SK-MEL-5 (cell line): Measurements from ENCODE around the gene MYO5A. TPM values are rescaled to one million over a fixed set of nuclear protein-coding genes. Genes with fewer than 3 reads are reported as not detected.
"Not testable (repeated sequence)": the region's sequence is repeated elsewhere in the genome, so short reads cannot be mapped to it uniquely, and the experiment has no call there.

Experiments used
- DNase-seq: peaks from one replicate; pipeline ENCODE4 v3.0.0-alpha.2; 2016; ENCODE audit warnings: low read depth, low spot score
- in situ Hi-C: cut with HindIII; loops from 2 replicates; pipeline ENCODE4 v1.10.0; 2016; ENCODE audit warnings: low sequenced_read_pairs, high pct_unique_total_duplicates, low pct_unique_long_range_greater_than_20kb
- polyA plus RNA-seq, 2 experiments: library from polyadenylated mRNA; depleted of rRNA; stranded (reverse); fragments of >200 nt; gene quantifications; 2 replicates each; pipeline ENCODE4 v1.2.3, GENCODE V29; 2015
- total RNA-seq: library from RNA; depleted of rRNA; stranded (reverse); fragments of >200 nt; shearing (Covaris generic); gene quantifications from 2 replicates; pipeline ENCODE4 v1.2.3, GENCODE V29; 2014; rRNA removed

The MYO5A gene
- 103 and 112 TPM in 2 replicates for total RNA-seq
- polyA plus RNA-seq (2015; cell fraction: cytosol; rRNA removed): 38.8 and 65.6 TPM in 2 replicates
- 27.2 and 27.4 TPM in 2 replicates for polyA plus RNA-seq (2015; cell fraction: nucleus; rRNA removed)

GRCh38 chr15:52528564-52529340 is at the start of gene MYO5A:
MYO5A (minus strand) TSS chr15:52528880; CDS start chr15:52528806, 74 bp downstream.
- peak; percentile 77 for DNase-seq
- in situ Hi-C loops: no loop called here

DNA sequence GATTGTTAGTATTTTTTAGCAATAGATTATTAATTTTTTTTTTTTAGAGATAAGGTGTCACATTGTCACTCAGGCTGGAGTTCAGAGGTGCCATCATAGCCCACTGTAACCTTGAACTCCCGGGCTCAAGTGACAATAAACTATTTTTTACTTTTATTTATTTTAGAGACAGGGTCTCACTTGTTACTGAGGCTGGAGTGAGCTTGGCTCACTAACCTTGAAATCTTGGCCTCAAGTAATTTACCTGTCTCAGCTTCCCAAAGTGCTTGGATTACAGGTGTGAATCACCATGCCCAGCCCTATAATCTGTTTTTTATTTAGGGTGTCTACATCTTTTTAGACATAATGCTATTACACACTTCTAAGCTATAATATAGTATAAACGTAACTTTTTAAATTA is 48.0 kb upstream of the MYO5A start:
- DNase-seq: no peak
- in situ Hi-C loops: no loop called here

DNA sequence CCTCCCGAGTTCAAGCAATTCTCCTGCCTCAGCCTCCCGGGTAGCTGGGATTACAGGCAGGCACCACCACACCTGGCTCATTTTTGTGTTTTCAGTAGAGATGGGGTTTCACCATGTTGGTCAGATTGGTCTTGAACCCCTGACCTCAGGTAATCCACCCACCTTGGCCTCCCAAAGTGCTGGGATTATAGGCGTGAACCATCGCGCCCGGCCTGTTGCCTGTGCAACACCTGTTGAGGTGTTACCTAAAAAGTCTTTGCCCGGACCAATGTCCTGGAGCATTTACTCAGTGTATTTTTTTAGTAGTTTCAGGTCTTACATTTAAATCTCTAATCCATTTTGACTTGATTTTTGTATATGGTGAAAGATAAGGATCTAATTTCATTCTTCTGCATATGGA is 46.9 kb upstream of the MYO5A start:
- in situ Hi-C loops, DNase-seq: not testable (repeated sequence)

GRCh38 chr15:52575072-52575471 is 46.4 kb upstream of the MYO5A start:
- no peak for DNase-seq
- in situ Hi-C loops: no loop called here

- DNase-seq, in situ Hi-C loops: not testable (repeated sequence)
These were observed 45.9 kb upstream of the MYO5A start for GRCh38 chr15:52574623-52575022.

- in situ Hi-C loops: no loop called here
- peak; percentile 92 for DNase-seq
These were observed 40.2 kb upstream of the MYO5A start, which contains the start of gene ARPP19 for GRCh38 chr15:52568601-52569585. ARPP19 (minus strand) TSS chr15:52569030; CDS start chr15:52568892, 138 bp downstream.

- in situ Hi-C loops: no loop called here
- peak; percentile 10 for DNase-seq
These were observed 39.4 kb upstream of the MYO5A start for GRCh38 chr15:52567871-52568600.

DNA sequence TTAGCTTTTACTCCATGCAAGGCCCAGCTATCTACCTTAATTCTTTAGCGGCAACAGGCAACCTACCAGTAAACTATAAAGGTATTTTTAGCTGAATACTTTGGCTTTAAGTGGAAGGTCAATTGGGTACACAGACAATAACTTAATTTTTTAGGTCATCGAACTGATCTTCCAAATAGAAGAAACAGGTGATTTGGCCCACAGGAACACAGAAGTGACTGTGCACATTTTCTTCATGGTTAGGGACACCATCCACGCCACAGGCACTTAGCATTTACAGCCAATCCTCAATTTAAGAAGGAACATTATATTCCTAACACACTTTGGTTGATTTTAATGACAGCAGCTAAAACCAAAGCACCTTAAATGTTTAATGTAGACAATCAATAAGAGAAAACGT is 38.2 kb upstream of the MYO5A start:
- in situ Hi-C loops: no loop called here
- DNase-seq: no peak

DNA sequence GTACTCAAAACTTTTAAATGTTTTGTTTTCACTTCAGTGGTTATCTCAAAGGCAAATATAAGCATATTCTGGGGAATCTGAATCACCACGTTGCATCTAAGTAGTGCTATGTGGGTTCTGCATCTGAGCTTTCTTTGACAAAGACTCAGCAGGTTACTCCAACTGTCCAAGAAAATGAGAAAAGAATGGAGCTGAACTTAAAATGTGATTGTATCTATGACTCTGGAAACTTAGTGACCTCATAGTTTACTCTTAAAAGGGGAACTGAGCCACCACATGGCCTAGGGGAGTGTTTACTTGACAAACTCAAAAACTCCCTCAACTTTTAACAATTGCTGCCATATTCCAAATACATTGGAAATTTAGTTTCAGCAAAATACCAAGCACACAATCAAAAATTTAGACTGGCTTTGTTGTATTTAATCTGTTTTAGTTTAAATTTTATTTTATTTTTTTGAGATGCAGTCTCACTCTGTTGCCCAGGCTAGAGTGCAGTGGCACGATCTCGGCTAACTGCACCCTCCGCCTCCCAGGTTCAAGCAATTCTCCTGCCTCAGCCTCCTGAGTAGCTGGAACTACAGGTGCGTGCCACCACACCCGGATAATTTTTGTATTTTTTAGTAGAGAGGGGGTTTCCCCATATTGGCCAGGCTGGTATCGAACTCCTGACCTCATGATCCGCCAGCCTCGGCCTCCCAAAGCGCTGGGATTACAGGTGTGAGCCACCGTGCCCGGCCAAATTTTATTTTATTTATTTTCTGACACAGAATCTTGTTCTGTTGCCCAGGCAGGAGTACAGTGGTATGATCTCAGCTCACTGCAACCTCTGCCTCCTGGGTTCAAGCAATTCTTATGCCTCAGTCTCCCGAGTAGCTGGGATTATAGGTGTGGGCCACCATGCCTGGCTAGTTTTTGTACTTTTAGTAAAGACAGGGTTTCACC is 37.0 kb upstream of the MYO5A start:
- DNase-seq, in situ Hi-C loops: not testable (repeated sequence)

DNA sequence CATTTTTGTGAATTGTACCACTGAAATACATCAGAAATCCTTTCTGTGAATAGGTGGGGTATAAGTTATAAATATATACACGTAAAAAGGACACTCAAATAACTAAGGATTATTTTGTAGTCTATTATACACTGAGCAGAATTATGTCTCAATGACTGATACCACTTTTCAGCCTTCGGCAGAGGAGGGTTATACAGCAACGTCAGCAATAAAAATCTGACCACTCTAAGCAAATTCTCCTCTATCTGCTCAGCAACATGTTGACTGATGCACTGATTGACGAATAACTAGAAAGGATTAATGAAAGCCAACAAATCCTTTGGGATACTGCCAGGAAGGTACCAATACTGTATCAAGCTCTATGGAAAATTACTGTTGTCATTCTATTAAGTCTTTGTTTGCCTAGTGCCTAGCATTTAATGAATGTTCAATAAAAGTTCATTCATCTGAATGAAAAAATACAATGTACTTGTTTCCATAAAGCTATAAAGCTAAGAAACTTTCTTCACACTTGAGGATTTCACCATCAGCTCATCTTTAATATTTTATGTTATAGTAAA is 34.9 kb upstream of the MYO5A start:
- no peak for DNase-seq
- in situ Hi-C loops: no loop called here

GRCh38 chr15:52559575-52559974 is 30.9 kb upstream of the MYO5A start:
- no peak for DNase-seq
- in situ Hi-C loops: no loop called here

- in situ Hi-C loops: no loop called here
- no peak for DNase-seq
These were observed 30.3 kb upstream of the MYO5A start for GRCh38 chr15:52559022-52559421.

GRCh38 chr15:52558196-52558595 is 29.5 kb upstream of the MYO5A start:
- in situ Hi-C loops: no loop called here

GRCh38 chr15:52557274-52557641 is 28.6 kb upstream of the MYO5A start:
- in situ Hi-C loops: no loop called here

More at GRCh38 chr15:52558196-52558595, 29.5 kb upstream of the MYO5A start:
- DNase-seq: peak; percentile 50

DNA sequence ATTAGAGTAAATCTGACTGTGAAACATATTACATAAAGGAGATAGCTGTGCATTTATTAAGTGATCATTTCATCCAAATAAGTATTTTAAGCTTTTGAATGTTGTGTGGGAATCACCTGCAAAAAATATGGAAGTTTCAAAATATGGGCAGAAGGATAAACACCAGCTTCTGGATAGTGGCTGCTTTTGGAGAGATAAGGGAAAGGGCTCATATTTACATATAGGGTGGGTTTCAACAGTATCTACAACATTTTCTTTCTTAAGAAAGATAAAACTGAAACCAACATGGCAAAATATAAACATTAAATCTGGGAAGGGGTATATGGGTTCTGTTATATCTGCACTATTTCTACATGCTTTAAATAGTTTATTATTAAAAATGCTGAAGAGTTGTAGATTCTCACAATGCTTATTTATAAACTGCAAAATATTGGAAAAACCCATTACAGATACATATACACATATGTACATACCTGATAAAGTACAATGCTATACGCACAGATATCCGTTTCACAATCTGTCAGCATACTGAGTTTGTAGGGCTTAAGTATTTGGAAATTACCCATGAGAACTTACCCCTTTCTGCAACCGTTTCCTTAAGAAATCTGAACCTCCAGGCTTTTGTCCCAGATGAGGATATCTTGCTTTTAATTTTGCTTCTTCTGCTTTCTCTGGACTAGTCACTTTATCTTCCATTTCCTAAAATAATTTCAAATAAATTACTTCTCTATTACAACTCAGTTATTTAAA is 28.0 kb upstream of the MYO5A start:
- in situ Hi-C loops: no loop called here
- no peak for DNase-seq

More at GRCh38 chr15:52557274-52557641, 28.6 kb upstream of the MYO5A start:
- no peak for DNase-seq

DNA sequence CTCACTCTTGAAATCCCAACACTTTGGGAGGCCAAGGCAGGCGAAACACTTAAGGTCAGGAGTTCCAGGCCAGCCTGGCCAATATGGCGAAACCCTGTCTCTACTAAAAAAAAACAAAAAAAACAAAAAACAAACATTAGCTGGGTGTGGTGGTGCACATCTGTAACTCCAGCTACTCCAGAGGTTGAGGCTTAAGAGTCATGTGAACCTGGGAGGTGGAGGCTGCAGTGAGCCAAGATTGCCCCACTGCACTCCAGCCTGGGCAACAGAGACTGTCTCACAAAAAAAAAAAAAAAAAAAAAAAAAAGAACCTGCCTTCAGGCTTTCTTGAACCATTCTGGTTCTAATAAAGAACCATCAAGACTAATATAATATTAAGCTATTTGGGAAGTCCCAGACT is 23.6 kb upstream of the MYO5A start:
- no peak for DNase-seq
- in situ Hi-C loops: no loop called here
